Stomach (tissue), 4 donors: Measurements from ENCODE around the gene NKAIN2.

Experiments
- EP300 ChIP-seq: sonication (generic); formaldehyde crosslinking; IDR thresholded peaks from one replicate; pipeline ENCODE4 v1.6.1; 2017; ENCODE audit warnings: antibody characterized with exemption
- POLR2A ChIP-seq, 4 donors: fragments of 450-650 bp; IDR thresholded peaks; one replicate each; pipeline ENCODE4 v1.6.1; 2016; ENCODE audit warnings: antibody characterized with exemption in 4 of 4, control low read depth in 2 of 4, mild to moderate bottlenecking in 1 of 4, moderate library complexity in 1 of 4
- POLR2AphosphoS5 ChIP-seq, 3 donors: sonication (generic); formaldehyde crosslinking; IDR thresholded peaks; one replicate each; pipeline ENCODE4 v1.6.1; 2016; ENCODE audit warnings: antibody characterized with exemption in 3 of 3
- TF ChIP-seq, protein P1 (sequence below), 7 experiments: fragments of 450-650 bp in 4 of 7; fragments of 200-600 bp in 3 of 7; sonication (generic) in 3 of 7; IDR thresholded peaks; one replicate each; pipeline ENCODE4 v1.5.1; 2016 to 2019; ENCODE audit warnings: antibody characterized with exemption in 7 of 7, control low read depth in 2 of 7, mild to moderate bottlenecking in 1 of 7

DNA sequence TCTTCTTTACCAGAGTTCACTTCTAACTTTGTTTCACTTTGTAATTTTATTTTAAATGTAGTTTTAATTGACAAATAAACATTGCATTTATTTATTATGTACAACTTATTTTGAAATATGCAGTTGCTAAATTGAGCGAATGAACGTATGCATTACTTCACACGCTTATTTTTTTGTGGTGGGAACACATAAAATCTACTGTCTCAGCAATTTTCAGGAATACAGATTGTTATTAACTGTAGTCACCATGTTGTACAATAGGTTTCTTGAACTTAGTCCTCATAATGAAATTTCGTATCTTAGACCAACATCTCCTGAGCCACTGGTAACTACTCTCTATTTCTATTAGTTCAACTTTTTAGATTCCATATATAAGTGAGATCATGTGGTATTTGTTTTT lies 46.9 kb downstream of the NKAIN2 start:
- TF ChIP-seq EP300, result no peak
- TF ChIP-seq, protein P1, sequence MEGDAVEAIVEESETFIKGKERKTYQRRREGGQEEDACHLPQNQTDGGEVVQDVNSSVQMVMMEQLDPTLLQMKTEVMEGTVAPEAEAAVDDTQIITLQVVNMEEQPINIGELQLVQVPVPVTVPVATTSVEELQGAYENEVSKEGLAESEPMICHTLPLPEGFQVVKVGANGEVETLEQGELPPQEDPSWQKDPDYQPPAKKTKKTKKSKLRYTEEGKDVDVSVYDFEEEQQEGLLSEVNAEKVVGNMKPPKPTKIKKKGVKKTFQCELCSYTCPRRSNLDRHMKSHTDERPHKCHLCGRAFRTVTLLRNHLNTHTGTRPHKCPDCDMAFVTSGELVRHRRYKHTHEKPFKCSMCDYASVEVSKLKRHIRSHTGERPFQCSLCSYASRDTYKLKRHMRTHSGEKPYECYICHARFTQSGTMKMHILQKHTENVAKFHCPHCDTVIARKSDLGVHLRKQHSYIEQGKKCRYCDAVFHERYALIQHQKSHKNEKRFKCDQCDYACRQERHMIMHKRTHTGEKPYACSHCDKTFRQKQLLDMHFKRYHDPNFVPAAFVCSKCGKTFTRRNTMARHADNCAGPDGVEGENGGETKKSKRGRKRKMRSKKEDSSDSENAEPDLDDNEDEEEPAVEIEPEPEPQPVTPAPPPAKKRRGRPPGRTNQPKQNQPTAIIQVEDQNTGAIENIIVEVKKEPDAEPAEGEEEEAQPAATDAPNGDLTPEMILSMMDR (IDR thresholded peaks at IDR 0.05), result no peak
- no peak for TF ChIP-seq POLR2A (IDR thresholded peaks at IDR 0.05)
- no peak for TF ChIP-seq POLR2AphosphoS5 (IDR thresholded peaks at IDR 0.05)
